Measurements from ENCODE around the gene OR10AD1.

OR10AD1 gene

GRCh38 chr12:48179466-48179865 is 23.6 kb downstream of the OR10AD1 start:
- TF ChIP-seq, protein P1, sequence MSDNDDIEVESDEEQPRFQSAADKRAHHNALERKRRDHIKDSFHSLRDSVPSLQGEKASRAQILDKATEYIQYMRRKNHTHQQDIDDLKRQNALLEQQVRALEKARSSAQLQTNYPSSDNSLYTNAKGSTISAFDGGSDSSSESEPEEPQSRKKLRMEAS (IDR thresholded peaks at IDR 0.05; ENCODE audit: low read depth, low read length): no peak
- TF ChIP-seq MYC (IDR thresholded peaks at IDR 0.05; ENCODE audit: low read depth, low read length) (no peak), POLR2A (IDR thresholded peaks at IDR 0.05; ENCODE audit: extremely low read depth, insufficient read length) (no peak)
- TF ChIP-seq, protein P2, sequence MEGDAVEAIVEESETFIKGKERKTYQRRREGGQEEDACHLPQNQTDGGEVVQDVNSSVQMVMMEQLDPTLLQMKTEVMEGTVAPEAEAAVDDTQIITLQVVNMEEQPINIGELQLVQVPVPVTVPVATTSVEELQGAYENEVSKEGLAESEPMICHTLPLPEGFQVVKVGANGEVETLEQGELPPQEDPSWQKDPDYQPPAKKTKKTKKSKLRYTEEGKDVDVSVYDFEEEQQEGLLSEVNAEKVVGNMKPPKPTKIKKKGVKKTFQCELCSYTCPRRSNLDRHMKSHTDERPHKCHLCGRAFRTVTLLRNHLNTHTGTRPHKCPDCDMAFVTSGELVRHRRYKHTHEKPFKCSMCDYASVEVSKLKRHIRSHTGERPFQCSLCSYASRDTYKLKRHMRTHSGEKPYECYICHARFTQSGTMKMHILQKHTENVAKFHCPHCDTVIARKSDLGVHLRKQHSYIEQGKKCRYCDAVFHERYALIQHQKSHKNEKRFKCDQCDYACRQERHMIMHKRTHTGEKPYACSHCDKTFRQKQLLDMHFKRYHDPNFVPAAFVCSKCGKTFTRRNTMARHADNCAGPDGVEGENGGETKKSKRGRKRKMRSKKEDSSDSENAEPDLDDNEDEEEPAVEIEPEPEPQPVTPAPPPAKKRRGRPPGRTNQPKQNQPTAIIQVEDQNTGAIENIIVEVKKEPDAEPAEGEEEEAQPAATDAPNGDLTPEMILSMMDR (IDR thresholded peaks at IDR 0.05; ENCODE audit: low read depth, low read length): no peak
- DNase-seq (ENCODE audit: low read depth): no peak
- no peak overlapping the region for H3K4me3 ChIP-seq (ENCODE audit: low read depth, low read length)

DNA sequence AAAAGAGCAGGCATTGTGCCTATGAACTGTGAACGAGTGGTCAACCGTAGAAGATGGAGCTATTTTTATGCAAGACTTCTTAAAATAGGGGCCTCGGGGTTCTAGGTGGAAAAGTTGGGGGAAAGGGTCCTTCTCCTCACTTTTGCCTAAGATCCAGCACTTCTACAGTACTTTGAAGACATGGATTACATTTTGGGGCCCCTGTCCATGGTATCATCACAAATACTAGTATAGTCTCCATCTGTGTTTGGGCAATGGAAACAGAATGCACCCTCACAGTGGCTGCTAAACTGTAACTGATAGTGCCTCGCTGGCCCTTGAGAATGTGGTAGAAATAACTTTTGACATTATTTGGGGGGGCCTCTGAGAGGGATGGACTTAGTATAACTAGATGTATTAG is 25.1 kb downstream of the OR10AD1 start:
- no peak overlapping the region for H3K4me3 ChIP-seq (ENCODE audit: low read depth, low read length)
- TF ChIP-seq POLR2A (IDR thresholded peaks at IDR 0.05; ENCODE audit: extremely low read depth, insufficient read length): no peak
- no peak for TF ChIP-seq MYC (IDR thresholded peaks at IDR 0.05; ENCODE audit: low read depth, low read length)
- TF ChIP-seq, protein P2 (IDR thresholded peaks at IDR 0.05; ENCODE audit: low read depth, low read length): no peak
- TF ChIP-seq, protein P1 (IDR thresholded peaks at IDR 0.05; ENCODE audit: low read depth, low read length): no peak
- DNase-seq (ENCODE audit: low read depth): no peak

GRCh38 chr12:48176417-48176751 is 26.7 kb downstream of the OR10AD1 start:
- DNase-seq (ENCODE audit: low read depth): no peak
- TF ChIP-seq POLR2A (IDR thresholded peaks at IDR 0.05; ENCODE audit: extremely low read depth, insufficient read length): no peak
- no peak for TF ChIP-seq MYC (IDR thresholded peaks at IDR 0.05; ENCODE audit: low read depth, low read length)
- TF ChIP-seq, protein P1 (IDR thresholded peaks at IDR 0.05; ENCODE audit: low read depth, low read length): no peak
- TF ChIP-seq, protein P2 (IDR thresholded peaks at IDR 0.05; ENCODE audit: low read depth, low read length): no peak
- H3K4me3 ChIP-seq (ENCODE audit: low read depth, low read length): no peak overlapping the region

GRCh38 chr12:48175613-48176416 is 27.3 kb downstream of the OR10AD1 start:
- H3K4me3 ChIP-seq (ENCODE audit: low read depth, low read length): no peak overlapping the region
- TF ChIP-seq, protein P2 (IDR thresholded peaks at IDR 0.05; ENCODE audit: low read depth, low read length): no peak
- TF ChIP-seq POLR2A (IDR thresholded peaks at IDR 0.05; ENCODE audit: extremely low read depth, insufficient read length): no peak
- TF ChIP-seq, protein P1 (IDR thresholded peaks at IDR 0.05; ENCODE audit: low read depth, low read length): no peak
- no peak for TF ChIP-seq MYC (IDR thresholded peaks at IDR 0.05; ENCODE audit: low read depth, low read length)
- DNase-seq (ENCODE audit: low read depth): no peak

- no peak overlapping the region for H3K4me3 ChIP-seq (ENCODE audit: low read depth, low read length)
- DNase-seq (ENCODE audit: low read depth): no peak
- TF ChIP-seq, protein P2 (IDR thresholded peaks at IDR 0.05; ENCODE audit: low read depth, low read length): no peak
- TF ChIP-seq, protein P1 (IDR thresholded peaks at IDR 0.05; ENCODE audit: low read depth, low read length): no peak
- TF ChIP-seq MYC (IDR thresholded peaks at IDR 0.05; ENCODE audit: low read depth, low read length): no peak
- TF ChIP-seq POLR2A (IDR thresholded peaks at IDR 0.05; ENCODE audit: extremely low read depth, insufficient read length): no peak
Measured at GRCh38 chr12:48169011-48169410, 34.1 kb downstream of the OR10AD1 start.
